C4-2B (cell line): ENCODE results near the gene FFAR2.

Experiments used
- ZFX ChIP-seq: fragments of 450-650 bp; IDR thresholded peaks from 2 replicates; pipeline ENCODE4 v1.6.1; 2017
- TF ChIP-seq, protein P1 (sequence below): fragments of 450-650 bp; conservative IDR thresholded peaks from 2 replicates; pipeline ENCODE4 v1.5.1; 2017; ENCODE audit warnings: mild to moderate bottlenecking

DNA sequence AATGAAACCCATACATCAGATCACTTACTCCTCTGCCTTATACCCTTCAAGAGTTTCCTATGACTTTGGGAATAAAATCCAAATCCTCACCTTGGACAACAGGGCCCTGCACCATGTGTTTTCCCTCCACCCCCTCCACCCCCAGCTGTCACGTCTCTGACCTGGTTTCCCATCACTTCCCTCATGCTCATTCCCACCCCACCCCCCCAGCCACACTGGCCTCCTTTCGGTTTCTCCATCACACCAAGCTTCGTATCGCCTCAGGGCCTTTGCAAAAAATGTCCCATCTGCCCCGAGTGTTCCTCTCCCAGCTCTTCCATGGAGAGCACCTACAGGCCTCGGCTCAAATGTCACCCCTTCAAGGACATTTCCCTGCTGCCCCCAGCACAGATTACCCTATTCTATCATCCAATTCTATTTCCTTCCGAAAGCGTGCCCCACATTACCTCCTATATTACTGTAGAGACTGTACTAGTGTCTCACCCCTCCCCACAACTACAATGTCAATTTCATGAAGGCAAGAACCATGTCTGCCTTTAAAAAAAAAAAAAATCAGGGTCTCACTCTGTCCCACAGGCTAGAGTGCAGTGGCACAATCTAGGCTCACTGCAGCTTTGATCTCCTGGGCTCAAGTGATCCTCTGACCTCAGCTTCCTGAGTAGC lies 16.8 kb upstream of the FFAR2 start:
- TF ChIP-seq, protein P1, sequence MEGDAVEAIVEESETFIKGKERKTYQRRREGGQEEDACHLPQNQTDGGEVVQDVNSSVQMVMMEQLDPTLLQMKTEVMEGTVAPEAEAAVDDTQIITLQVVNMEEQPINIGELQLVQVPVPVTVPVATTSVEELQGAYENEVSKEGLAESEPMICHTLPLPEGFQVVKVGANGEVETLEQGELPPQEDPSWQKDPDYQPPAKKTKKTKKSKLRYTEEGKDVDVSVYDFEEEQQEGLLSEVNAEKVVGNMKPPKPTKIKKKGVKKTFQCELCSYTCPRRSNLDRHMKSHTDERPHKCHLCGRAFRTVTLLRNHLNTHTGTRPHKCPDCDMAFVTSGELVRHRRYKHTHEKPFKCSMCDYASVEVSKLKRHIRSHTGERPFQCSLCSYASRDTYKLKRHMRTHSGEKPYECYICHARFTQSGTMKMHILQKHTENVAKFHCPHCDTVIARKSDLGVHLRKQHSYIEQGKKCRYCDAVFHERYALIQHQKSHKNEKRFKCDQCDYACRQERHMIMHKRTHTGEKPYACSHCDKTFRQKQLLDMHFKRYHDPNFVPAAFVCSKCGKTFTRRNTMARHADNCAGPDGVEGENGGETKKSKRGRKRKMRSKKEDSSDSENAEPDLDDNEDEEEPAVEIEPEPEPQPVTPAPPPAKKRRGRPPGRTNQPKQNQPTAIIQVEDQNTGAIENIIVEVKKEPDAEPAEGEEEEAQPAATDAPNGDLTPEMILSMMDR = no peak
- TF ChIP-seq ZFX = no peak
